ENCODE measurements around the gene GPR68. TPM values are rescaled to one million over a fixed set of nuclear protein-coding genes. Genes with fewer than 3 reads are reported as not detected.
"Not testable (repeated sequence)": the region's sequence is repeated elsewhere in the genome, so short reads cannot be mapped to it uniquely, and the experiment has no call there.

GPR68 gene
- polyA plus RNA-seq, 3 donors = 1.8 to 2.4 (median 2.0) TPM

GRCh38 chr14:91200802-91201201, 43.7 kb downstream of the GPR68 start:
- DNase-seq (ENCODE audit: low read depth in 3 of 3, low spot score in 2 of 3) = not testable (repeated sequence)

GRCh38 chr14:91197631-91198030, 46.9 kb downstream of the GPR68 start:
- DNase-seq (ENCODE audit: low read depth in 3 of 3, low spot score in 2 of 3) = no peak

GRCh38 chr14:91195881-91196280, 48.6 kb downstream of the GPR68 start:
- DNase-seq (ENCODE audit: low read depth in 3 of 3, low spot score in 2 of 3) = no peak

- no peak for DNase-seq (ENCODE audit: low read depth in 3 of 3, low spot score in 2 of 3)
Measured at GRCh38 chr14:91193069-91193468, 51.4 kb downstream of the GPR68 start.

- DNase-seq (ENCODE audit: low read depth in 3 of 3, low spot score in 2 of 3) = no peak
Measured at GRCh38 chr14:91190853-91191252, 53.7 kb downstream of the GPR68 start.

GRCh38 chr14:91187271-91187670, 57.2 kb downstream of the GPR68 start:
- no peak for DNase-seq (ENCODE audit: low read depth in 3 of 3, low spot score in 2 of 3)

GRCh38 chr14:91186515-91187066, 57.9 kb downstream of the GPR68 start:
- DNase-seq (ENCODE audit: low read depth in 3 of 3, low spot score in 2 of 3) = no peak

- DNase-seq (ENCODE audit: low read depth in 3 of 3, low spot score in 2 of 3) = no peak
Measured at GRCh38 chr14:91185721-91186120, 58.8 kb downstream of the GPR68 start.

GRCh38 chr14:91184559-91184958, 59.9 kb downstream of the GPR68 start:
- DNase-seq (ENCODE audit: low read depth in 3 of 3, low spot score in 2 of 3) = no peak

GRCh38 chr14:91182753-91183152, 61.8 kb downstream of the GPR68 start:
- not testable (repeated sequence) for DNase-seq (ENCODE audit: low read depth in 3 of 3, low spot score in 2 of 3)

Other genes with a start within 250 kb of the GPR68 start
- 1 to 10 TPM; 7.7 to 8.8 (median 8.1) TPM for gene RPS6KA5, start 184.1 kb downstream of the GPR68 start, polyA plus RNA-seq (ENCODE audit: insufficient read length in 3 of 3)
- gene DGLUCY, start 130.6 kb downstream of the GPR68 start, polyA plus RNA-seq (ENCODE audit: insufficient read length in 3 of 3) = 10 to 100 TPM; 60.9 to 77.0 (median 72.6) TPM
- 10 to 100 TPM; 28.7 to 35.2 (median 31.2) TPM for gene CCDC88C, start 173.1 kb upstream of the GPR68 start, polyA plus RNA-seq (ENCODE audit: insufficient read length in 3 of 3)

Data from right renal cortex interstitium (tissue), 3 donors.